Astrocyte (in vitro differentiated cells and primary cell): ENCODE data around the gene ATP2B3. TPM values are rescaled to one million over a fixed set of nuclear protein-coding genes. Genes with fewer than 3 reads are reported as not detected.

ENCODE experiments used
- DNase-seq: peaks from one replicate; pipeline ENCODE4 v3.0.0-alpha.2; 2010; ENCODE audit warnings: low read depth
- FAIRE-seq: peaks from 2 replicates; lab custom pipeline; 2011; peaks lifted over from hg19 to GRCh38; lab: Jason Lieb, UNC
- H2AFZ ChIP-seq: 2 replicates; pipeline ENCODE4 v1.6.0; 2012; ENCODE audit warnings: low read depth, low read length, inconsistent platforms
- H3K27ac ChIP-seq: 2 replicates; pipeline ENCODE4 v1.5.1; 2011; ENCODE audit warnings: low read depth, low read length, inconsistent platforms
- H3K27me3 ChIP-seq: 2 replicates; pipeline ENCODE4 v1.6.0; 2011; ENCODE audit warnings: low read length, inconsistent platforms; ENCODE audit not compliant: insufficient read depth
- H3K36me3 ChIP-seq: 2 replicates; pipeline ENCODE4 v1.5.1; 2011; ENCODE audit warnings: low read length, inconsistent platforms; ENCODE audit not compliant: insufficient read depth
- H3K4me1 ChIP-seq: 2 replicates; pipeline ENCODE4 v1.5.1; 2011; ENCODE audit warnings: low read length, inconsistent platforms; ENCODE audit not compliant: insufficient read depth
- H3K4me2 ChIP-seq: 2 replicates; pipeline ENCODE4 v1.6.0; 2012; ENCODE audit warnings: low read length, inconsistent platforms
- H3K4me3 ChIP-seq: 2 replicates; pipeline ENCODE4 v1.5.1; 2011; ENCODE audit warnings: low read depth, mild to moderate bottlenecking, low read length, inconsistent platforms; ENCODE audit not compliant: insufficient read depth
- H3K79me2 ChIP-seq: 2 replicates; pipeline ENCODE4 v1.6.0; 2012; ENCODE audit warnings: mild to moderate bottlenecking, low read length, inconsistent platforms; ENCODE audit not compliant: insufficient read depth
- H3K9ac ChIP-seq: 2 replicates; pipeline ENCODE4 v1.6.0; 2012; ENCODE audit warnings: mild to moderate bottlenecking, low read length, inconsistent platforms
- H3K9me3 ChIP-seq: 2 replicates; pipeline ENCODE4 v1.5.1; 2012; ENCODE audit warnings: low read depth, mild to moderate bottlenecking, low read length, inconsistent platforms; ENCODE audit not compliant: insufficient read depth
- H4K20me1 ChIP-seq: 2 replicates; pipeline ENCODE4 v1.6.0; 2012; ENCODE audit warnings: low read length, inconsistent platforms; ENCODE audit not compliant: insufficient read depth
- H3K27ac Mint-ChIP-seq: one replicate; pipeline ENCODE4 v1.8.0; 2021; ENCODE audit warnings: mild to moderate bottlenecking, mixed read lengths; ENCODE audit not compliant: unreplicated experiment
- H3K27me3 Mint-ChIP-seq: one replicate; pipeline ENCODE4 v1.8.0; 2021; ENCODE audit warnings: low read depth, mixed read lengths; ENCODE audit not compliant: unreplicated experiment
- H3K36me3 Mint-ChIP-seq: one replicate; pipeline ENCODE4 v1.8.0; 2021; ENCODE audit warnings: low read depth, mixed read lengths; ENCODE audit not compliant: unreplicated experiment
- H3K4me1 Mint-ChIP-seq: one replicate; pipeline ENCODE4 v1.8.0; 2021; ENCODE audit warnings: low read depth, mixed read lengths; ENCODE audit not compliant: unreplicated experiment
- H3K4me3 Mint-ChIP-seq: one replicate; pipeline ENCODE4 v1.8.0; 2021; ENCODE audit warnings: mild to moderate bottlenecking, moderate library complexity, mixed read lengths; ENCODE audit not compliant: unreplicated experiment
- H3K9me3 Mint-ChIP-seq: one replicate; pipeline ENCODE4 v1.8.0; 2021; ENCODE audit warnings: mild to moderate bottlenecking, mixed read lengths; ENCODE audit not compliant: unreplicated experiment
- CTCF ChIP-seq: IDR thresholded peaks from 2 replicates; pipeline ENCODE4 v1.5.1; 2011; ENCODE audit warnings: low read depth, mild to moderate bottlenecking, inconsistent platforms, low read length, moderate library complexity; ENCODE audit not compliant: insufficient read depth
- EZH2 ChIP-seq: IDR thresholded peaks from 2 replicates; pipeline ENCODE4 v1.6.1; 2012; ENCODE audit warnings: mild to moderate bottlenecking, low read length, inconsistent platforms; ENCODE audit not compliant: insufficient read depth
- total RNA-seq: library from RNA; stranded (reverse); gene quantifications from 2 replicates; pipeline ENCODE4 v1.2.1, GENCODE V29; 2021

Gene ATP2B3
- total RNA-seq, 1 donor from 2014 or later: 0.52 TPM

DNA sequence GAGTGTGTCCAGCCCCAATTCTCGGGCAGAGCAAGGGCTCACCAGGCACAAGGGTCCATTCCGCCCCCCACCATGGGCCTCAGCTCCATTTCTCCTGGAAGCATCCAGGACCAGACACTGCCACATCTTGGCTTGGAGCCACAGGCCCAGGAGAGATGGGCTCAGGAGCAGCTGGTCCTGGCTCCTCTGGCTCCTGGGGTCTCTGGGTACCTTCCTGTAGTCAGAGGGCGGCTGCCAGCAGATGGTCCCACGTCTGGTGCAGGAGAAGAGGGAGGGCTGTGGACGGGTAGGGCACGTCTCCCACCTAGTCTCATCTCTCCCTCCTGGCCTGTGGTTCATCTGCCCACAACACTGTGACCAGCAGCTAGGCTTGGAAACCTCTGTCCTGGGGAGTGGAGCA is 8.0 kb downstream of the ATP2B3 start:
- Mint-ChIP-seq H3K9me3 (no peaks in the 10 kb centered on the region), H3K4me1 (no peaks in the 10 kb centered on the region), H3K36me3 (no peaks in the 10 kb centered on the region), H3K4me3 (no peak overlapping the region), H3K27me3 (peaks cover 8% of the 10 kb centered on the region), H3K27ac (no peak overlapping the region)
- H3K4me1 ChIP-seq: peaks cover 9% of the 10 kb centered on the region
- H3K9ac ChIP-seq: no peak overlapping the region
- peaks cover 4% of the 10 kb centered on the region for H3K27me3 ChIP-seq
- FAIRE-seq: no peak
- H3K79me2 ChIP-seq: no peaks in the 10 kb centered on the region
- H2AFZ ChIP-seq: no peak overlapping the region
- H3K9me3 ChIP-seq: no peaks in the 10 kb centered on the region
- DNase-seq: no peak
- H3K36me3 ChIP-seq: no peaks in the 10 kb centered on the region
- no peaks in the 10 kb centered on the region for H4K20me1 ChIP-seq
- H3K27ac ChIP-seq: no peak overlapping the region
- H3K4me2 ChIP-seq: no peak overlapping the region
- no peak overlapping the region for H3K4me3 ChIP-seq
- TF ChIP-seq EZH2 (no peak), CTCF (no peak)

DNA sequence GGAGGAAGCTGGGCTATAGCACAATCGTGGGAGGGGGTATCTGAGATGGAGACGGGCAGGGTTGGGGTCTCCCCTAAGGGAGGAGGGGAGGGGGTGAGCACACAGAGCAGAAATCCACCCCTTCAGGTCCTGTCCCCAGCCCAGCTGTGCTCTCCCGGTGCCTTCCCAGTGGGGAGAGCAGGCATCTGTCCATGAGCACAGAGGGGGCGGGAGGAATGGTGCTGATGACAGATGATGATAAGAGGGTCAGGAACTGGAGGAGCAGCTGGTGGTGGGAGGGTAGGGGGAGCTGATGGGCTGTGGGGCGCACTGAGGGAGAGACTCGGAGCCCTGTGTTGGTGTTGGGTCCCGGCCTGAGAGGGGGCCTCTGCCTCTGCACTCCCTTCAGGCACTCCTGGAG is 8.6 kb downstream of the ATP2B3 start:
- Mint-ChIP-seq H3K9me3 (no peaks in the 10 kb centered on the region), H3K4me3 (no peak overlapping the region), H3K27me3 (peaks cover 8% of the 10 kb centered on the region), H3K36me3 (no peaks in the 10 kb centered on the region), H3K27ac (no peak overlapping the region), H3K4me1 (no peaks in the 10 kb centered on the region)
- Histone ChIP-seq H2AFZ (no peak overlapping the region), H3K4me3 (no peak overlapping the region), H3K4me1 (peaks cover 3% of the 10 kb centered on the region), H3K9ac (no peak overlapping the region), H3K27me3 (peaks cover 4% of the 10 kb centered on the region), H3K9me3 (no peaks in the 10 kb centered on the region), H3K4me2 (no peak overlapping the region), H4K20me1 (no peaks in the 10 kb centered on the region), H3K36me3 (no peaks in the 10 kb centered on the region), H3K27ac (no peak overlapping the region), H3K79me2 (no peaks in the 10 kb centered on the region)
- TF ChIP-seq CTCF (no peak), EZH2 (no peak)
- FAIRE-seq: no peak
- no peak for DNase-seq

GRCh38 chrX:153526801-153527200 is 9.4 kb downstream of the ATP2B3 start:
- Histone ChIP-seq H3K9ac (no peak overlapping the region), H3K27ac (no peak overlapping the region), H2AFZ (no peak overlapping the region), H4K20me1 (no peaks in the 10 kb centered on the region), H3K4me2 (no peak overlapping the region), H3K4me1 (no peaks in the 10 kb centered on the region), H3K4me3 (no peak overlapping the region), H3K79me2 (no peaks in the 10 kb centered on the region), H3K27me3 (peaks cover 4% of the 10 kb centered on the region), H3K9me3 (no peaks in the 10 kb centered on the region), H3K36me3 (no peaks in the 10 kb centered on the region)
- TF ChIP-seq EZH2 (no peak), CTCF (no peak)
- Mint-ChIP-seq H3K27ac (no peak overlapping the region), H3K4me1 (no peaks in the 10 kb centered on the region), H3K36me3 (no peaks in the 10 kb centered on the region), H3K4me3 (no peak overlapping the region), H3K27me3 (peaks cover 7% of the 10 kb centered on the region), H3K9me3 (no peaks in the 10 kb centered on the region)
- no peak for FAIRE-seq
- no peak for DNase-seq
